ENCODE measurements around the gene CCDC12. TPM values are rescaled to one million over a fixed set of nuclear protein-coding genes. Genes with fewer than 3 reads are reported as not detected.
A peak's percentile ranks its signal among the peaks of the same experiment; 100 is the strongest.

Gene CCDC12
- total RNA-seq, 1 experiment from 2014 or later, result 52.7 TPM

GRCh38 chr3:46947981-46948791 lies 28.4 kb downstream of the CCDC12 start:
- peak overlapping the region; percentile 57 for H3K4me3 Mint-ChIP-seq (ENCODE audit: unreplicated experiment)

GRCh38 chr3:46947546-46947901 lies 29.0 kb downstream of the CCDC12 start:
- Mint-ChIP-seq H3K4me3 (ENCODE audit: unreplicated experiment) (peak overlapping the region; percentile 57), H3K36me3 (ENCODE audit: insufficient read depth, unreplicated experiment) (peaks cover 59% of the 10 kb centered on the region), H3K27me3 (ENCODE audit: insufficient read depth, unreplicated experiment) (no peaks in the 10 kb centered on the region), H3K27ac (ENCODE audit: unreplicated experiment) (peak overlapping the region; percentile 95), H3K9me3 (ENCODE audit: unreplicated experiment) (no peaks in the 10 kb centered on the region), H3K4me1 (ENCODE audit: low read depth, unreplicated experiment) (peaks cover 65% of the 10 kb centered on the region)
- CTCF ChIA-PET, result interaction anchor here (1.0 to 2.2 kb wide), 6 partner anchors 11 to 32 kb away, joined by 3 to 14 read pairs (median 4); partner anchors contain the start of gene NBEAL2
- intact Hi-C loops (cut with micrococcal nuclease; ENCODE audit: unreplicated experiment), result no loop called here
- TF ChIP-seq CTCF (IDR thresholded peaks at IDR 0.05; ENCODE audit: insufficient read depth in 1 of 2, low read depth in 1 of 2, low read length in 1 of 2, severe bottlenecking in 1 of 2, unreplicated experiment in 1 of 2), result no peak
- H3K4me1 ChIP-seq, result peaks cover 70% of the 10 kb centered on the region
- POLR2A ChIA-PET, result interaction anchor here (0.6 to 0.7 kb wide), 2 partner anchors 29 kb away, joined by 3 to 5 read pairs; no protein-coding TSS in a partner anchor
- H3K4me3 ChIP-seq (ENCODE audit: low read depth, low read length), result no peak overlapping the region
- BruUV-seq (replicated peaks), result no TSS peak
- no peaks in the 10 kb centered on the region for H3K9me3 ChIP-seq
- no peak for DNase-seq
- H3K27me3 ChIP-seq (replicated peaks; ENCODE audit: control insufficient read depth, insufficient read depth, low read length), result no peaks in the 10 kb centered on the region
- H3K36me3 ChIP-seq (ENCODE audit: control insufficient read depth, insufficient read depth, low read length), result peaks cover 3% of the 10 kb centered on the region; the same call in 1 of the 2 replicates

More at GRCh38 chr3:46947981-46948791, 28.4 kb downstream of the CCDC12 start:
- no peak for TF ChIP-seq CTCF (IDR thresholded peaks at IDR 0.05; ENCODE audit: insufficient read depth in 1 of 2, low read depth in 1 of 2, low read length in 1 of 2, severe bottlenecking in 1 of 2, unreplicated experiment in 1 of 2)
- Histone ChIP-seq H3K36me3 (ENCODE audit: control insufficient read depth, insufficient read depth, low read length) (peaks cover 3% of the 10 kb centered on the region; the same call in 1 of the 2 replicates), H3K9me3 (no peaks in the 10 kb centered on the region), H3K4me3 (ENCODE audit: low read depth, low read length) (no peak overlapping the region), H3K27me3 (replicated peaks; ENCODE audit: control insufficient read depth, insufficient read depth, low read length) (no peaks in the 10 kb centered on the region), H3K4me1 (peaks cover 64% of the 10 kb centered on the region)
- peaks cover 65% of the 10 kb centered on the region for H3K4me1 Mint-ChIP-seq (ENCODE audit: low read depth, unreplicated experiment)
- DNase-seq, result peak; percentile 90 to 96
- H3K27ac Mint-ChIP-seq (ENCODE audit: unreplicated experiment), result peak overlapping the region; percentile 95
- no peaks in the 10 kb centered on the region for H3K9me3 Mint-ChIP-seq (ENCODE audit: unreplicated experiment)
- CTCF ChIA-PET, result interaction anchor here (1.0 to 2.2 kb wide), 6 partner anchors 11 to 31 kb away, joined by 3 to 14 read pairs (median 4); partner anchors contain the start of gene NBEAL2
- H3K36me3 Mint-ChIP-seq (ENCODE audit: insufficient read depth, unreplicated experiment), result peaks cover 53% of the 10 kb centered on the region
- intact Hi-C loops (cut with micrococcal nuclease; ENCODE audit: unreplicated experiment), result loop anchor here (1.0 to 2.0 kb wide), 3 partner anchors 13 to 31 kb away; partner anchors contain the start of gene NBEAL2
- POLR2A ChIA-PET, result interaction anchor here (0.5 to 0.6 kb wide), 3 partner anchors 13 to 1524 kb away, joined by 3 to 6 read pairs (median 3); no protein-coding TSS in a partner anchor
- H3K27me3 Mint-ChIP-seq (ENCODE audit: insufficient read depth, unreplicated experiment), result no peaks in the 10 kb centered on the region
- TSS peak; percentile 24 for BruUV-seq (replicated peaks)

- no peak for DNase-seq
- POLR2A ChIA-PET, result interaction anchor here (0.7 kb wide), 1 partner anchor 30 kb away, joined by 5 read pairs; no protein-coding TSS in a partner anchor
- intact Hi-C loops (cut with micrococcal nuclease; ENCODE audit: unreplicated experiment), result no loop called here
Measured at GRCh38 chr3:46946856-46947545, 29.5 kb downstream of the CCDC12 start.

More at GRCh38 chr3:46946856-46947545, 29.5 kb downstream of the CCDC12 start:
- Histone ChIP-seq H3K4me1 (peaks cover 76% of the 10 kb centered on the region), H3K4me3 (ENCODE audit: low read depth, low read length) (no peak overlapping the region), H3K9me3 (no peaks in the 10 kb centered on the region), H3K27me3 (replicated peaks; ENCODE audit: control insufficient read depth, insufficient read depth, low read length) (no peaks in the 10 kb centered on the region), H3K36me3 (ENCODE audit: control insufficient read depth, insufficient read depth, low read length) (peaks cover 3% of the 10 kb centered on the region; the same call in 1 of the 2 replicates)
- Mint-ChIP-seq H3K4me1 (ENCODE audit: low read depth, unreplicated experiment) (peaks cover 70% of the 10 kb centered on the region), H3K27me3 (ENCODE audit: insufficient read depth, unreplicated experiment) (no peaks in the 10 kb centered on the region), H3K9me3 (ENCODE audit: unreplicated experiment) (no peaks in the 10 kb centered on the region), H3K36me3 (ENCODE audit: insufficient read depth, unreplicated experiment) (peaks cover 63% of the 10 kb centered on the region), H3K27ac (ENCODE audit: unreplicated experiment) (peak overlapping the region; percentile 95), H3K4me3 (ENCODE audit: unreplicated experiment) (peak overlapping the region; percentile 46)
- TF ChIP-seq CTCF (IDR thresholded peaks at IDR 0.05; ENCODE audit: insufficient read depth in 1 of 2, low read depth in 1 of 2, low read length in 1 of 2, severe bottlenecking in 1 of 2, unreplicated experiment in 1 of 2), result no peak
- BruUV-seq (replicated peaks), result no TSS peak
- CTCF ChIA-PET, result interaction anchor here (2.2 kb wide), 1 partner anchor 12 kb away, joined by 14 read pairs; no protein-coding TSS in a partner anchor
